ENCODE data around the gene SPDYE3.
"Not testable (repeated sequence)": the region's sequence is repeated elsewhere in the genome, so short reads cannot be mapped to it uniquely, and the experiment has no call there.

SPDYE3 gene

DNA sequence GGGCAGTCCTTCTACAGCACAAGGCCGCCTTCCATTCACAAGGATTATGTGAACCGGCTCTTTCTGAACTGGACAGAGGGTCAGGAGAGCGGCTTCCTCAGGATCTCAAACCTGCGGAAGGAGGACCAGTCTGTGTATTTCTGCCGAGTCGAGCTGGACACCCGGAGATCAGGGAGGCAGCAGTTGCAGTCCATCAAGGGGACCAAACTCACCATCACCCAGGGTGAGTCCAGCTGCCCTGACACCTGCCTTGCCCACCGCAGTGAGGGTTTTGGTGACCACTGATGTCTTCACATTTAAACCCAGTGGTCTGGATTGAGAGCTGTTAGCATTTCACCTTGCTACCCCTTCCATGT, 51.3 kb downstream of the SPDYE3 start:
- Histone ChIP-seq H4K20me1 (ENCODE audit: control insufficient read depth, insufficient read depth, low read depth, low read length) (no peaks in the 10 kb centered on the region), H3K79me2 (ENCODE audit: control insufficient read depth, low read length) (no peaks in the 10 kb centered on the region), H3K4me3 (ENCODE audit: low read length) (no peak overlapping the region), H3K27me3 (ENCODE audit: control insufficient read depth, low read length) (no peaks in the 10 kb centered on the region), H3K9me3 (ENCODE audit: control insufficient read depth, insufficient read depth, low read length) (no peaks in the 10 kb centered on the region), H3K9me2 (replicated peaks; ENCODE audit: control insufficient read depth, low read length) (no peaks in the 10 kb centered on the region), H3K4me1 (ENCODE audit: control insufficient read depth, low read length) (peaks cover 7% of the 10 kb centered on the region; the same call in 1 of the 2 replicates), H3K27ac (ENCODE audit: low read depth, low read length) (no peak overlapping the region), H3F3A (ENCODE audit: control insufficient read depth, insufficient read depth) (peaks cover 13% of the 10 kb centered on the region), H3K36me3 (ENCODE audit: control insufficient read depth, low read length) (peaks cover 97% of the 10 kb centered on the region), H3K4me2 (ENCODE audit: low read length) (no peak overlapping the region)
- TF ChIP-seq EZH2phosphoT487 (IDR thresholded peaks at IDR 0.05; ENCODE audit: borderline replicate concordance, low read length) = no peak
- TF ChIP-seq, protein P1, sequence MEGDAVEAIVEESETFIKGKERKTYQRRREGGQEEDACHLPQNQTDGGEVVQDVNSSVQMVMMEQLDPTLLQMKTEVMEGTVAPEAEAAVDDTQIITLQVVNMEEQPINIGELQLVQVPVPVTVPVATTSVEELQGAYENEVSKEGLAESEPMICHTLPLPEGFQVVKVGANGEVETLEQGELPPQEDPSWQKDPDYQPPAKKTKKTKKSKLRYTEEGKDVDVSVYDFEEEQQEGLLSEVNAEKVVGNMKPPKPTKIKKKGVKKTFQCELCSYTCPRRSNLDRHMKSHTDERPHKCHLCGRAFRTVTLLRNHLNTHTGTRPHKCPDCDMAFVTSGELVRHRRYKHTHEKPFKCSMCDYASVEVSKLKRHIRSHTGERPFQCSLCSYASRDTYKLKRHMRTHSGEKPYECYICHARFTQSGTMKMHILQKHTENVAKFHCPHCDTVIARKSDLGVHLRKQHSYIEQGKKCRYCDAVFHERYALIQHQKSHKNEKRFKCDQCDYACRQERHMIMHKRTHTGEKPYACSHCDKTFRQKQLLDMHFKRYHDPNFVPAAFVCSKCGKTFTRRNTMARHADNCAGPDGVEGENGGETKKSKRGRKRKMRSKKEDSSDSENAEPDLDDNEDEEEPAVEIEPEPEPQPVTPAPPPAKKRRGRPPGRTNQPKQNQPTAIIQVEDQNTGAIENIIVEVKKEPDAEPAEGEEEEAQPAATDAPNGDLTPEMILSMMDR (IDR thresholded peaks at IDR 0.05; ENCODE audit: low read depth, low read length, poor library complexity, severe bottlenecking) = no peak

- peaks cover 92% of the 10 kb centered on the region for H3K36me3 ChIP-seq (ENCODE audit: control insufficient read depth, low read length)
Measured at GRCh38 chr7:100360135-100360854, 52.8 kb downstream of the SPDYE3 start.

DNA sequence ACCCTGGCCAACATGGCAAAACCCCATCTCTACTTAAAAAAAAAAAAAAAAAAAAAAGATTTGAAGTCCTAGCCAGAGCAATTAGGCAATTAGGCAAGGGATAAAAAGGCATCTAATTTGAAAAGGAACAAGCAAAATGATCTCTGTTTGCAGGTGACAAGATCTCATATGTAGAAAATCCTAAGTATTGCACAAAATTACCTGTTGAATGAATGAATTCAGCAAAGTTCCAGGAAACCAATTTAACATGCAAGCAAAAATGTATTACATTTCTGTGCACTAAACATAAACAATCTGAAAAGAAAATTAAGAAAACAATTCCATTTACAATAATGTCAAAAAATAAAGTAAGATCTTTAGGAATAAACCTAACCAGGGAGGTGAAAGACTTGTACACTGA, 55.6 kb downstream of the SPDYE3 start:
- no peak overlapping the region for H3K27ac ChIP-seq (ENCODE audit: low read depth, low read length)
- H3K9me3 ChIP-seq (ENCODE audit: control insufficient read depth, insufficient read depth, low read length) = no peaks in the 10 kb centered on the region
- H3K4me1 ChIP-seq (ENCODE audit: control insufficient read depth, low read length) = peaks cover 44% of the 10 kb centered on the region
- TF ChIP-seq, protein P1 (IDR thresholded peaks at IDR 0.05; ENCODE audit: low read depth, low read length, poor library complexity, severe bottlenecking) = no peak
- no peak overlapping the region for H3K4me2 ChIP-seq (ENCODE audit: low read length)
- no peaks in the 10 kb centered on the region for H3K79me2 ChIP-seq (ENCODE audit: control insufficient read depth, low read length)
- H3K27me3 ChIP-seq (ENCODE audit: control insufficient read depth, low read length) = no peaks in the 10 kb centered on the region
- no peaks in the 10 kb centered on the region for H4K20me1 ChIP-seq (ENCODE audit: control insufficient read depth, insufficient read depth, low read depth, low read length)
- peaks cover 69% of the 10 kb centered on the region for H3K36me3 ChIP-seq (ENCODE audit: control insufficient read depth, low read length)
- H3F3A ChIP-seq (ENCODE audit: control insufficient read depth, insufficient read depth) = peaks cover 39% of the 10 kb centered on the region
- H3K9me2 ChIP-seq (replicated peaks; ENCODE audit: control insufficient read depth, low read length) = no peaks in the 10 kb centered on the region
- H3K4me3 ChIP-seq (ENCODE audit: low read length) = no peak overlapping the region

More at GRCh38 chr7:100360135-100360854, 52.8 kb downstream of the SPDYE3 start:
- Histone ChIP-seq H3K79me2 (ENCODE audit: control insufficient read depth, low read length) (no peaks in the 10 kb centered on the region), H3K27me3 (ENCODE audit: control insufficient read depth, low read length) (no peaks in the 10 kb centered on the region), H3K27ac (ENCODE audit: low read depth, low read length) (no peak overlapping the region), H3F3A (ENCODE audit: control insufficient read depth, insufficient read depth) (peaks cover 21% of the 10 kb centered on the region), H3K4me2 (ENCODE audit: low read length) (no peak overlapping the region), H4K20me1 (ENCODE audit: control insufficient read depth, insufficient read depth, low read depth, low read length) (no peaks in the 10 kb centered on the region), H3K9me2 (replicated peaks; ENCODE audit: control insufficient read depth, low read length) (no peaks in the 10 kb centered on the region), H3K9me3 (ENCODE audit: control insufficient read depth, insufficient read depth, low read length) (no peaks in the 10 kb centered on the region), H3K4me1 (ENCODE audit: control insufficient read depth, low read length) (peaks cover 16% of the 10 kb centered on the region), H3K4me3 (ENCODE audit: low read length) (no peak overlapping the region)
- TF ChIP-seq EZH2phosphoT487 (IDR thresholded peaks at IDR 0.05; ENCODE audit: borderline replicate concordance, low read length) = no peak
- TF ChIP-seq, protein P1 (IDR thresholded peaks at IDR 0.05; ENCODE audit: low read depth, low read length, poor library complexity, severe bottlenecking) = no peak

DNA sequence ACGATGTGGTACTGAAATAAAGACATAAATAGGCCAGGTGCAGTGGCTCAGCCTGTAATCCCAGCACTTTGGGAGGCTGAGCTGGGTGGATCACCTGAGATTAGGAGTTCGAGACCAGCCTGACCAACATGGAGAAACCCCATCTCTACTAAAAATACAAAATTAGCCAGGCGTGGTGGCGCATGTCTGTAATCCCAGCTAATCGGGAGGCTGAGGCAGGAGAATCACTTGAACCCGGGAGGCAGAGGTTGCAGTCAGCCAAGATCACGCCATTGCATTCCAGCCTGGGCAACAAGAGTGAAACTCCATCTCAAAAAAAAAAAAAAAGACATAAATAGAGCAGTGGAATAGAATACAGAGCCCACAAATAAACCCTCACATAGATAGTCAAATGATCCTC, 56.3 kb downstream of the SPDYE3 start:
- not testable (repeated sequence) for H3K27me3 ChIP-seq (ENCODE audit: control insufficient read depth, low read length); H3K9me3 ChIP-seq (ENCODE audit: control insufficient read depth, insufficient read depth, low read length); H3K79me2 ChIP-seq (ENCODE audit: control insufficient read depth, low read length); H3K4me3 ChIP-seq (ENCODE audit: low read length); H4K20me1 ChIP-seq (ENCODE audit: control insufficient read depth, insufficient read depth, low read depth, low read length); H3K4me2 ChIP-seq (ENCODE audit: low read length); H3K27ac ChIP-seq (ENCODE audit: low read depth, low read length); H3K9me2 ChIP-seq (replicated peaks; ENCODE audit: control insufficient read depth, low read length)
- peaks cover 45% of the 10 kb centered on the region for H3F3A ChIP-seq (ENCODE audit: control insufficient read depth, insufficient read depth)
- peaks cover 62% of the 10 kb centered on the region for H3K36me3 ChIP-seq (ENCODE audit: control insufficient read depth, low read length)
- peaks cover 46% of the 10 kb centered on the region for H3K4me1 ChIP-seq (ENCODE audit: control insufficient read depth, low read length)

All from DOHH2 (cell line).